Stimulated activated CD4-positive, alpha-beta T cell treated with anti-CD3 and anti-CD28 coated beads, Interleukin-1b, Interleukin-23, amount 100 ng/mL, for 48 hours (primary cell): ENCODE results near the gene MKKS.
"Not testable (repeated sequence)": the region's sequence is repeated elsewhere in the genome, so short reads cannot be mapped to it uniquely, and the experiment has no call there.

Source experiments
- DNase-seq: peaks from one replicate; pipeline ENCODE4 v3.0.0-alpha.2; 2020

MKKS gene

DNA sequence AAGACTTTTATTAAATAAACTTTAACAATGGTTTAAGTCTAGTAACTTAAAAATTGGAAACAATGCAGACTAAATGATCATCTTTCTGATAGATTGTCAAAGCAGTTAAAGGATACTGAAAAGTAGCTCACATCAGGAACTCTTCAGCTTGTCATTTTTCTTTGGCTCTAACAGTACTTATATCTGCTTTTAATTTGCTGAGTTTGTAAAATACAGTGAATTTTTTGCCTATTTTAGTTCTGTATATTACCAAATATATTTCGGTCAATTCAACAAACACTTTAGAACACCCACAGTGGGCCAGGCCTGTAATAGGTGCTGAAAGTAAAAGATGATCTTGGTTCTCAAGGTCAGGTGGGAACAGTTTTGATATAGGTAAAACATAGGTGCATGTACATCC is 22.3 kb downstream of the MKKS start:
- DNase-seq, result no peak

- no peak for DNase-seq
Observed at GRCh38 chr20:10408108-10408813, 25.8 kb downstream of the MKKS start.

- no peak for DNase-seq
Observed at GRCh38 chr20:10404959-10405530, 29.0 kb downstream of the MKKS start.

DNA sequence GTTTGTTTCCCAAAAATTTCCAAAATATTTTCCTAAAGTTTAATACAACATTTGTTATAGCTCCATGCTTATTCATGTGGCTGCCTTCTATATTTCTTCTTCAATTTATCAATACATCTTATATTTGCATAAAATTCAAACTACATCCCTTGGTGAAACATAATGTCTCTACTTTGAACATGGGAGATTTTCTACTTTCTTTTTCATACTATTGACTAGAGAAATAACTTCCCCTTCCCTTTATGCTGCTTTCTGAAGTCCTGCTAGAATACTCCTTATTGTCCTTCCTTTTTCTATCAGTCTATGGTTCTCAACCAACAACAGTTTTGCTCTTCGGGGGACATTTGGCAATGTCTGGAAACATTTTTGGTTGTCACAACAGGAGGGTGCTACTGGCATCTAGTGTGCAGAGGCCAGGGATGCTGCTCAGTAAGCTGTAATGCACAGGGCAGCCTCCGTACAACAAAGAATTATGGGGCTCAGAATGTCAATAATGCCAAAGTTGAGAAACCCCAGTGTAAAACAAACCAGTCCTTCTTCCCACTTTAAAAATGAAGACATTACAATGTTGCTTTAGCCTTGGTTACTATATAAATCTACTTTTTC is 29.9 kb downstream of the MKKS start:
- no peak for DNase-seq

- DNase-seq, result no peak
Observed at GRCh38 chr20:10402938-10403608, 30.9 kb downstream of the MKKS start.

- DNase-seq, result no peak
Observed at GRCh38 chr20:10398834-10399369, 35.1 kb downstream of the MKKS start.

DNA sequence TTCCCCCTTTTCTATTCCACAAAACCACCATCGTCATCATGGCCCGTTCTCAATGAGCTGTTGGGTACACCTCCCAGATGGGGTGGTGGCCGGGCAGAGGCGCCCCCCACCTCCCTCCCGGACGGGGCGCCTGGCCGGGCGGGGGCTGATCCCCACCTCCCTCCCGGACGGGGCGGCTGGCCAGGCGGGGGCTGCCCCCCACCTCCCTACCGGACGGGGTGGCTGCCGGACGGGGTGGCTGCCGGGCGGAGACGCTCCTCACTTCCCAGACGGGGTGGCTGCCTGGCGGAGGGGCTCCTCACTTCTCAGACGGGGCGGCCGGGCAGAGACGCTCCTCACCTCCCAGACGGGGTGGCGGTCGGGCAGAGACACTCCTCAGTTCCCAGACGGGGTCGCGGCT is 39.3 kb downstream of the MKKS start:
- not testable (repeated sequence) for DNase-seq

DNA sequence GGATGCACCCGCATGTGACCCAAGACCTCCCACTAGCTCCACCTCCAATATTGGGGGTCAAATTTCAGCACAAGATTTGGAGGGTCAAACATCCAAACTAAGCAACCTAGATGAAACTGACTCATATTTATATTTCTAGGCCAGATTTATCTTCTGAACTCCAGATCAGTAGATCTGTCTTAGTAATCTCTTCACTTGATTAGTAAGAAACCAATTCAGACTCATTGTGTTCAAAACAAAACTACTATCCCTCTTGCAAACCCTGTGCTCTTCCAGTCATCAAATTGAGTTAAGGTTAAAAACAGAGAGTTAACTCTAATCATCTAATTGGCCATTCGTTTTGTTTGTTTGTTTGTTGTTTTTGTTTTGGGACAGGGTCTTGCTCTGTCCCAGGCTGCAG is 43.3 kb downstream of the MKKS start:
- no peak for DNase-seq

GRCh38 chr20:10388597-10388996 is 45.4 kb downstream of the MKKS start:
- DNase-seq, result no peak

DNA sequence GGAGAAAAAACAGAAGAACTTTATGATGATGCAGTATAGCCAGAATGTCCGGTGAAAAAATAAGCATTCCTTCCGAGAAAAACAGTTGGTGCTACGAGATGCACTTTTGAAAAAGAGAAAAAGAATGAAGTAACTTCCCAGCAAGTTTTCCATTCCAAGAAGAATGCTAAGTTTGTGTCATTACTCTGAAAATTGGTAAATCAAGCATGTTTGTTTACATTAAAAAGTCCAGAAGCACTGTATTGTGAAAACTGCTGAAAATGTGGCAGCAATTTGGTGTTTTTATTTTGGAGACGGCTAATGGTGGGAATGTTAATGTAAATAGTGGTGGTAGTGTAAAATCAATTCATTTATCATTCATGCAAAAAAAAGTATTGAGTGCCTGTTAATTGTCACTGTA is 46.3 kb downstream of the MKKS start:
- DNase-seq, result no peak

GRCh38 chr20:10385850-10386544 is 48.0 kb downstream of the MKKS start:
- no peak for DNase-seq

DNA sequence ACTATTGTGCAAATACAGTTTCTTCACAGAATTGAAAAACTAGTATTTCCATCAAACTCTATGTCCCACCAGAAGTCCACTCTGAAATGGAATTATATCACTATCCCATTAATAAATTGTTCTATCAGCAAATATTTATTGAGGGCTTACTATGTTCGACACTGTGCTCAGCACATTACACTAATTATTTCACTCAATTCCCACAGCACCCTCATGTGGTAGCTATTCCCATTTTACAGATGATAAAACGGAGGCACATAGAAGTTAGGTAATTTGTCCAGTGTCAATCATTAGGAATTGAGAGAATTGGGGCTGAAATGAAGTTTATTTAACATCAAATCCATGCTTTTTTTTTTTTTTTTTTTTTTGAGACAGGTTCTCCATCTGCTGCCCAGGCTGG is 52.5 kb downstream of the MKKS start:
- DNase-seq, result no peak

- no peak for DNase-seq
Observed at GRCh38 chr20:10379761-10380160, 54.3 kb downstream of the MKKS start.

DNA sequence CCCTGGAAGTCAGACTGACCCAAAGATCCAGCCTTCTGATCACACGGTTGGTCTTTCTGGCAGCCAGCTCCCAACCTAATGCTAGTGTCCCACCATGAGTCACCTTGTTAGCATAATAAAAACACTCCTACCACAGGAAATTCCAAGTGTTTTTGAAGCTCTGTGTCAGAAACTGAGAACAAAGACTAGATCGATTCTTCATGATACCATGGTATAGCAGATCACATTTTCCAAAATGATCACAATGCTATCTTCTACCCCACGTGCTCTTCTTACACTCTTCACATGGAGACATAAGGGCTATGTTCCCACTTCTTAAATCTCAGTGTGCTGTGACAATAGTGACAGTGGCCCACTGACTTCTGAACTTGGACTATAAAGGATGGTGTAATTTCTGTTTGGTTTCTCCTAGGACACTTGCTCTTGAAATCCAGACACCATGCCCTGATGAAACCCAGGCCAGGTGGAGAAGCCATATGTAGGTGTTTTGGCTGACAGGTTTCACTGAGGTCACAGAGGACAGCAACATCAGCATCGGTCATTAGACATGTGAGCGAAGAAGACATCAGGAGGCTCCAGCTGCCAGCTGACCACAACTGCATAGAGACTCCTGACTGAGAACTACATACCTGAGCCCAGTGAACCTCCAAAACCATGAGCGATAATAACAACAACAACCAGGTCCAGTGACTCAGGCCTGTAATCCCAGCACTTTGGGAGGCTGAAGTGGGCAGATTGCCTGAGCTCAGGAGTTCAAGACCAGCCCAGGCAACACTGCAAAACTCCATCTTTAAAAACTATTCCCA is 57.5 kb downstream of the MKKS start:
- no peak for DNase-seq

DNA sequence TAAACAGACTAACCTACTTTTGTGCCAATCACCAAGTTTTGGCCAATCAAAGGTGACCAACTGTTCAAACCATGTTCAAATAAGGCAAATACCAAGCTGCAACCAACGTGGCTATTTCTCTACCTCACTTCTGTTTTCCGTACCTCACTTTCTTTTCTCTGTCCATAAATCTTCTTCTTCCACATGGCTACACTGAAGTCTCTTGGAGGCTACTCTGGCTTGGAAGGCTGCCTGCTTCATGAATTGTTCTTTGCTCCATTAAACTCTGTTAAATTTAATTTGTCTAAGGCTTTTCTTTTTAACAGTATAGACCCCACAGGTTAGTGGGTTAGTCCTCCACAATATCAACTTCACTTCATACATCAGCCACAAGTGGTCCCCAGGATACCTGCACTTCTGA is 58.8 kb downstream of the MKKS start:
- no peak for DNase-seq

DNA sequence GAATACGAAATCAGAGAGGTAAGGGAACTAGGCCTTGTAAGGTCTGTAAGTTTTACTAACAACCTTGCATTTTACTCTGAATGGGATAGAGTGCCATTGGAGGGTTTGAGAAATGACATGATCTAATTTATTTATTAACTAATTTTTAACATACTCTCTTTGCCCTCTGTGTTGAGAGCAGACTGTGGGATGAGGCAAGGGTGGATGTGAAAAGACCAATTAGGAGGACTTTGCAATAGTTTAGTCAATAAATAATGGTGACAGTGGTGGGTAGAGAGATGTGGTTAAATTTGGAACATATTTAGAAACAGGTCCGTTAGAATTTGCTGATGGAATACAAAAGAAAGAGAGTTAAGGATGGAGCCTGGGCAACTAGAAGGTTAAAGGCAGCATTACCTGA is 60.0 kb downstream of the MKKS start:
- no peak for DNase-seq

DNA sequence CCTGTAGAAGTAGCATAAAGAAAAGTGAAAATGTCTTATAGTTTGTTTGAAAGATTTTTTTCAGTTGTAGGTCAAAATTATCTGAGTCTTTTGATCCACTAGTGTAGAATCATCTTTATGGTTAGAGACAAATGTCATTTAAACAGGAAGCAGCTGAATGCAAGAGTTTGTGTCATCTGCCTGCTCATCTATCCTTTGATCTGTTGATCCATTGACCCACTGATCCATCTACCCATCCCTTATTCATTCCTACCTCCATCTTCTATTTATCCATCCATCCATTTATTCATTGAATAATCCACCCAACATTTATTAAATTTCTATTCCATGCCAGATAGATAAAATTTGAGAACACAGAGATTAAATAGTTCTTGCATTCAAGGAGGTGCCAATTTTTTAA is 62.6 kb downstream of the MKKS start:
- DNase-seq, result no peak

GRCh38 chr20:10370091-10370887 is 63.7 kb downstream of the MKKS start:
- no peak for DNase-seq

DNA sequence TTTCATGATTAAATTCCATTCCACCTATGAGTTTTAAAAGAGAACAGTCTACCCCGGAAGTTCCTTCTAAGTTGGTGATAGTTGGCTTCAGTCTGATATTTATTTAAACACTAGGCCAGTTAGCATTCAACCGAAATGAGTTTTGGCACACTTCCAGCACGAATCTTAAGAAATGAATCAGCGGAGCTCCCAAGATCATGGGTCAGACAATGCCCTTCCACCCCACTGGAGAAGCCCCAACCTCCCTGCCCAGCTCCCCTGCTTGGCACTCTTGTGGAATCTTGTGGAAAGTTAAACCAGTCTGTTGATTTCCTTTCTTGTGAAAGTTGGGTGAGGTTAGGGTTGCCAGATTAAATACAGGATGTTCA is 64.3 kb downstream of the MKKS start:
- DNase-seq, result no peak

DNA sequence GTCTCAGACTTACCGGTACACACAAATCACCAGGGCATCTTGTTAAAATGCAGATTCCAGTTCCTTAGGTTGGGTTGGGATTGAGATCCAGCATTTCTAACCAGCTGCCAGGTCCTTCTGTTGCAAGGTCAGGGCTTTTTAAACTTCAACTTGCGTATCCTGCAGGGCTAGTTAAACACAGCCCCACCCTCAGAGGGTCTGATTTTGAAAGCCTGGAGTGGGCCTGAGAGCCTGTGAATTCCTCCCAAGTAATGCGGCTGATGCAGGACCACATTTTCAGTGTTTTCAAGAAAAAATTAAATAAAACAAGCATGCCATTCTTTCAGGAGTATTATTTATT is 65.3 kb downstream of the MKKS start:
- no peak for DNase-seq

DNA sequence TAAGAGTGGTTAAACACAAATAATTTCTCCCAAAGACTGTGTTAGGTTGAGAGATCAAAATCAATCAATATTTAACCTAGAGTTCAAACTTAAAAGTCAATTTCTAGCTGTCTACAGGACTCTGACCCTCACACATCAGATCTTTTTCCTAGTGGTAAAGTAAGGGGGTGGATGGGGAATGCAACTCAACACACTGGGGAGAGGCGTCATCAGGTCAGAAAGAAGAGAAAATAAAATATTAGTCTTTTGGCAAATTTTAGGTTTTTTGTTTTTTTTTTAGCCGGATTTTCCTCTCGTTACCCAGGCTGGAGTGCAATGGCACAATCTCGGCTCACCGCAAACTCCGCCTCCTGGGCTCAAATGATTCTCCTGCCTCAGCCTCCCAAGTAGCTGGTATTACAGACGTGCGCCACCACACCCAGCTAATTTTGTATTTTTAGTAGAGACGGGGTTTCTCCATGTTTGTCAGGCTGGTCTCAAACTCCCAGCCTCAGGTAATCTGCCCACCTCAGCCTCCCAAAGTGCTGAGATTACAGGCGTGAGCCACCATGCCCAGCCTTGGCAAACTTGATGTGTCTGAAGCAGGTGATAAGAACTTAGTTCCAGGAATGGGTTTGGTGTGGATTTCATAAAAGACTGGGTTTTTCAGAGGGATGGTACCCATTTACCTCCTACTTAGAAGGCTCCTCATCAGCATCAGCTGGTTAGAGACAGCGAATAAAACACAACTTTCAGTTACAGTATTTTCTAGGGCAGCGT is 65.9 kb downstream of the MKKS start:
- no peak for DNase-seq
